ENCODE data around the gene CORO2A.

DNA sequence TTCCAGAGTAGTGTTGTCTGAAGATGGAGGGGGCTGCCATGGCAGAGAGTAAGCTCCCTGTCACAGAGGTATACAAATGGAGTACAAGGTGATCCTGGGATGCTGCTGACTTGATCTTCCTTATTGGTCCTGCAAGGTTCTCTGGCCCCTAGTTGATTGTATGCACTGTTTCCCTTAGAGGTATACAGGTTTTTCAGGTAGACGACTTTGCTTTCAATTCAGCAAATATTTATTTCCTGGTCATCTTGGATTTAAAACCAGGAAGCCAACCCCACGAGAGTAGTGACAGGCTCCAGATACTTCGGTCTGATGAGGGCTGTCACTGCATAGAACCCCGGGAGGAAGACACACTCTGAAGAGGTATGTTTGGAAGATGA, 56.9 kb downstream of the CORO2A start:
- TF ChIP-seq TAF1 (IDR thresholded peaks at IDR 0.05; ENCODE audit: low read depth, low read length) (no peak), POLR2AphosphoS5 (IDR thresholded peaks at IDR 0.05; ENCODE audit: low read depth, low read length) (no peak)
